Mucosa of descending colon (tissue), 3 donors: ENCODE measurements around the gene TRPV6. TPM values are rescaled to one million over a fixed set of nuclear protein-coding genes. Genes with fewer than 3 reads are reported as not detected.

Experiments used
- ATAC-seq: fragments of 200-7000 bp; cut with Tn5 transposase; one replicate; pipeline ENCODE4 v1.9.1; 2020; ENCODE audit warnings: mild to moderate bottlenecking, moderate library complexity
- DNase-seq, 3 donors: peaks; one replicate each; pipeline ENCODE4 v3.0.0-alpha.2; 2020
- H3K36me3 ChIP-seq: fragments of 200-600 bp; one replicate; pipeline ENCODE4 v1.8.0; 2021; ENCODE audit warnings: low read depth, mild to moderate bottlenecking
- H3K4me1 ChIP-seq: fragments of 200-600 bp; one replicate; pipeline ENCODE4 v1.8.0; 2021; ENCODE audit warnings: low read depth, mild to moderate bottlenecking
- H3K4me3 ChIP-seq: fragments of 200-600 bp; one replicate; pipeline ENCODE4 v1.8.0; 2021; ENCODE audit warnings: mild to moderate bottlenecking
- H3K9me3 ChIP-seq: fragments of 200-600 bp; one replicate; pipeline ENCODE4 v1.8.0; 2021; ENCODE audit warnings: mild to moderate bottlenecking
- intact Hi-C, 2 donors: fragments of 100-400 bp; cut with DNase I in 1 of 2; cut with micrococcal nuclease in 1 of 2; formaldehyde crosslinking; loops; one replicate each; pipeline versions ENCODE4 v1.11.0 to v1.11.1; 2022; cut with DNase I, micrococcal nuclease
- total RNA-seq, 3 donors: library from RNA; stranded (reverse); fragmentation: NEBNext Ultra II Directional in 2 of 3; extraction: Animal tissue kit (Norgen Biotek cat#: 25700) in 2 of 3; gene quantifications; one replicate each; pipeline versions ENCODE4 v1.2.1 to v1.2.4, GENCODE V29; 2021 to 2023
- TF ChIP-seq, protein P1 (sequence below): fragments of 200-600 bp; IDR thresholded peaks from one replicate; pipeline ENCODE4 v1.8.0; 2022; ENCODE audit warnings: antibody characterized with exemption, mild to moderate bottlenecking
- donor health status: DM: no; HTN: no; CAD: no; lungs with moderate emphysema.
- donor health status: DM: no; HTN: no; CAD: no.
- donor health status: DM: no; HTN: yes; CAD: no.

Gene TRPV6
- total RNA-seq, 3 donors from 2014 or later = 0.35 to 0.55 (median 0.44) TPM

DNA sequence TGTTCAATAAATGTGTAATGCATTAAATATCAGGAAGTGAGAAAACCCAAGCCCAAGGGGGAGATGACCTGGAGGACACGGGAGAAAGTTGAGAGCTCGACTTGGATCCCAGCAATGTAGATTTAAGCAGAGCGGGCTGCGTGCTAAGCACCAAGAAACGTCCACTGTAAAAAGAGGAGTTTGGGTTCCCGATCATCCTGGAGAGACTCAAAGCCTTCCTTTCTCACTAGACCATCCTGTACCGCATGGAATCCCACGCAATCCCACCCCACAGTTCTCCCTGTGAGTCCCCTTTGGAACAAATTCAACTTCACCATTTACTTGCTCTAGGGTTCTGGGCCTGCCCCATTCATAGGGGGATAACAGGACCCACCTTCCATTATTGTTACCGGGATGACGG, 2.4 kb downstream of the TRPV6 start:
- Histone ChIP-seq H3K36me3 (no peaks in the 10 kb centered on the region), H3K4me3 (no peak overlapping the region), H3K4me1 (no peaks in the 10 kb centered on the region), H3K9me3 (no peaks in the 10 kb centered on the region)
- TF ChIP-seq, protein P1, sequence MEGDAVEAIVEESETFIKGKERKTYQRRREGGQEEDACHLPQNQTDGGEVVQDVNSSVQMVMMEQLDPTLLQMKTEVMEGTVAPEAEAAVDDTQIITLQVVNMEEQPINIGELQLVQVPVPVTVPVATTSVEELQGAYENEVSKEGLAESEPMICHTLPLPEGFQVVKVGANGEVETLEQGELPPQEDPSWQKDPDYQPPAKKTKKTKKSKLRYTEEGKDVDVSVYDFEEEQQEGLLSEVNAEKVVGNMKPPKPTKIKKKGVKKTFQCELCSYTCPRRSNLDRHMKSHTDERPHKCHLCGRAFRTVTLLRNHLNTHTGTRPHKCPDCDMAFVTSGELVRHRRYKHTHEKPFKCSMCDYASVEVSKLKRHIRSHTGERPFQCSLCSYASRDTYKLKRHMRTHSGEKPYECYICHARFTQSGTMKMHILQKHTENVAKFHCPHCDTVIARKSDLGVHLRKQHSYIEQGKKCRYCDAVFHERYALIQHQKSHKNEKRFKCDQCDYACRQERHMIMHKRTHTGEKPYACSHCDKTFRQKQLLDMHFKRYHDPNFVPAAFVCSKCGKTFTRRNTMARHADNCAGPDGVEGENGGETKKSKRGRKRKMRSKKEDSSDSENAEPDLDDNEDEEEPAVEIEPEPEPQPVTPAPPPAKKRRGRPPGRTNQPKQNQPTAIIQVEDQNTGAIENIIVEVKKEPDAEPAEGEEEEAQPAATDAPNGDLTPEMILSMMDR = no peak
- intact Hi-C loops = no loop called here
- no peak for DNase-seq
- no peak for ATAC-seq

DNA sequence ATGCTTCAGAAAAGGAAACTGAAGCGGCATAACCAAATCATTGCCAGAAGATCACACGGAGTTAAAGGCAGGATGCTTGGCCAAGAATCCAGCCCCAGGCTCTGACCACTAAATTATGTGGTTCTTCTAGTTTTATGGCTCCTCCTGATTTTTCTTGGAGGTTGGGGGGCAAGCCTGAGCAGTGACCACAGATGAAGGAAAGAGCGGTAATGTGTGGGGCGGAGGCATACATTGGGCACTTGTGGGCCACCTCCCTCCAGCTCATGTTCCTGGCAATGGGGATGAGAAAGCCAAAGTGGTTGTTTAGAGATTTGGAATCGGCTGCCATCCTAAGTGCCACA, 3.2 kb downstream of the TRPV6 start:
- ATAC-seq (no peak), DNase-seq (no peak)
- TF ChIP-seq, protein P1 = no peak
- no peaks in the 10 kb centered on the region for H3K4me1 ChIP-seq
- intact Hi-C loops = no loop called here
- no peaks in the 10 kb centered on the region for H3K36me3 ChIP-seq
- H3K9me3 ChIP-seq = no peaks in the 10 kb centered on the region
- no peak overlapping the region for H3K4me3 ChIP-seq

DNA sequence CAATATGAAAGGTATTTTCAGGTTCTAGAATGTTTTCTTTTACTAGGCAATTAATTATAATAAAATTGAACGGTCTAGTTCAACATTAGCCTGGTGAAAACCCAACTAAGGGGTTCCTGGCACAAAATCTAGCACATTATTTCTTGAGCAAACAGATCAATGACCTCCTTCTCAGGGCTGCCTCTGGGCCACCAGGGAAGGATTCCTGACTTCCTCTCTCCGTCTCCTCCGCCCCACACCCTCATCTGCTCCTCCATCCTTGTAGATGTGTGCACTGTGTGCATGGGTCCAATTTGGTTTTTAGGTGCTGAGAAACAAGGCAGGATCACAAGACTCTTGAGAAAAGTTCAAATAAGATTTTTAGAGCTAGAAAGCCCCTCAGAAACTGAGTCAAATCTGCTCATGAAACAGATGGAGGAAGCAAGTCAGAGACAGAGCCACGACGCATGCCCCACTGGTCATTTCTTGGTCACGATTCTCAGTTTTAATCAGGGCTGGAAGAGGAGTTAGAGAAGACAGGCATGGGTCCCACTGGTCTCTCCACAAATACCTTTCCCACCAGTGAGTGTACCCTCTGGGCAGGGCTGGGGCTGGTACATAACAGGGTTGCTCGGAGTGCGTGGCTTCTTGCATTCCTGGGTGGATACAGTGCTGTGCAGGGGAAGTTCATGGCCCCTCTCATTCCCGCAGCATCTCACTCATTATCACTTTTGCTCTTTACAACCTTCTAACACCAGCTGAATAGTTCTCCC, 3.8 kb downstream of the TRPV6 start:
- ATAC-seq (no peak), DNase-seq (no peak)
- Histone ChIP-seq H3K9me3 (no peaks in the 10 kb centered on the region), H3K36me3 (no peaks in the 10 kb centered on the region), H3K4me1 (no peaks in the 10 kb centered on the region), H3K4me3 (no peak overlapping the region)
- TF ChIP-seq, protein P1 = no peak
- intact Hi-C loops = no loop called here

DNA sequence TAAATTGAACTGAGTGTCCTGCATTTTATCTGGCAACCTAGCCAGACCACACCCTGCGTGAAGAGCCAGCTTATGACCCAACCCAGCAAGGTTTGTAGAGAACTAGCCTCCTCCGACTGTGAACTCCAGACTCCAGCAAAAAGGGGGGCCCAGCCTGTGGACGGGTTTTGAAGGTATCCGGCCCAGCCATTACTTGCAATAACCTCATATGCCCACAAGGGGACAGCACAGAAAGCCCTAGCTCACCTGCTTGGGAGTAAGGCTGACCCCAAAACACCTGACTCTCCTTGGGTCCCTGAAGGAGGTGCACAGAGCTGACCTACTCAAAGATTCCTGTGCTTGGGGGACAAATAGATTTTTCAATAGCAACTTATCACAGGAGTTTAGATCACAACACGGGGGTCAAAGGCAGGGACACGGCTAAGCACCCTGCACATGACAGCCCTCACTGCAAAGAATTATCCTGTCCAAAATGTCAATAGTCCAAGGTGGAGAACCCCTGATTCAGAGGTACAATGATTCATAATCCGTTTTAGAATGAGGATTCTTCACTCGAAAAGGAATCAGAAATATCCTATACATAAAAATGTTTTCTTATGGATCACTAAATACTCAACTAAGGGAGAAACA, 4.6 kb downstream of the TRPV6 start:
- peak; percentile 53 for ATAC-seq
- H3K4me1 ChIP-seq = no peaks in the 10 kb centered on the region
- H3K9me3 ChIP-seq = no peaks in the 10 kb centered on the region
- H3K4me3 ChIP-seq = no peak overlapping the region
- intact Hi-C loops = no loop called here
- peak in 1 of 3 donors; percentile 49 for DNase-seq
- TF ChIP-seq, protein P1 = peak; percentile 65
- H3K36me3 ChIP-seq = no peaks in the 10 kb centered on the region

DNA sequence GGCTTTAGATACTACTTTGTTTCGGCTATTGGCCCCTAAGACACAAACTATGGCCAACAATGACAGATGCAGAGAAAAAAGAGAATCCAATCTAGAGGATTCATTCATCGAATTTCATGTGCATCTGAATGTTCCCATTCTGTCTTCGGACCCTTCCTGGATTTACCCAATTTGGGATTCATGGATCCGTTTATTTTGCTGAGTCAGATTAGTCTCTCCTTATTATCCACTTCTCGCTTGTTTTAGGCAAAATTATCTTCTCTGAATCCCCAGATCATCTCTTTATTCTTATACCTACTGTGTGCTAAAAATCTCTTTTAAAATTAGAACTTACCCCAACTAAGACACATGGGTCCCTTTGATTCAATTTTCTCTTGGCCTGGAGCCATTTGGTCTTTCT, 6.5 kb downstream of the TRPV6 start:
- ATAC-seq (no peak), DNase-seq (no peak)
- intact Hi-C loops = no loop called here
- H3K4me3 ChIP-seq = no peak overlapping the region
- no peaks in the 10 kb centered on the region for H3K36me3 ChIP-seq
- no peaks in the 10 kb centered on the region for H3K9me3 ChIP-seq
- TF ChIP-seq, protein P1 = no peak
- H3K4me1 ChIP-seq = no peaks in the 10 kb centered on the region
